Endothelial cell of umbilical vein (primary cell): Measurements from ENCODE around the gene ZBTB44. TPM values are rescaled to one million over a fixed set of nuclear protein-coding genes. Genes with fewer than 3 reads are reported as not detected.

ENCODE experiments used
- BruUV-seq: library from RNA; stranded (reverse); fragments of 400-500 nt; replicated peaks from 2 replicates; lab custom pipeline; 2021; lab: Mats Ljungman, UMichigan
- CTCF ChIA-PET: fragments of 300-600, 350-600 bp; sonication (Branson Sonifier 250); formaldehyde crosslinking; loops from one replicate; lab custom pipeline; 2021; ENCODE audit warnings: antibody characterized with exemption, inconsistent platforms; lab: Charles Lee
- POLR2A ChIA-PET: fragments of 300-600, 350-600 bp; sonication (Branson Sonifier 250); formaldehyde crosslinking; loops from one replicate; lab custom pipeline; 2021; ENCODE audit warnings: antibody characterized with exemption, inconsistent platforms; lab: Charles Lee
- DNase-seq: peaks from one replicate; pipeline ENCODE4 v3.0.0-alpha.2; 2011; ENCODE audit warnings: low read depth, low spot score
- FAIRE-seq: peaks from 2 replicates; lab custom pipeline; 2011; peaks lifted over from hg19 to GRCh38; lab: Jason Lieb, UNC
- H2AFZ ChIP-seq: 2 replicates; pipeline ENCODE4 v1.6.0; 2012; ENCODE audit warnings: low read depth, low read length, control low read depth, inconsistent platforms
- H3K27ac ChIP-seq: 2 replicates; pipeline ENCODE4 v1.5.1; 2011; ENCODE audit warnings: low read depth, mild to moderate bottlenecking, control low read depth, low read length, moderate library complexity; ENCODE audit not compliant: insufficient read depth
- H3K27me3 ChIP-seq, 2 experiments: 2 replicates each; pipeline versions ENCODE4 v1.6.0 to v1.6.1; 2011; ENCODE audit warnings: low read length in 2 of 2, mixed read lengths in 1 of 2; ENCODE audit not compliant: control insufficient read depth in 2 of 2, insufficient read depth in 2 of 2
- H3K36me3 ChIP-seq, 2 experiments: 2 replicates in 1 of 2; 3 replicates in 1 of 2; pipeline ENCODE4 v1.5.1; 2011; ENCODE audit warnings: low read length in 2 of 2, mild to moderate bottlenecking in 1 of 2, moderate library complexity in 1 of 2; ENCODE audit not compliant: control insufficient read depth in 2 of 2, insufficient read depth in 2 of 2; ENCODE audit errors: extremely low read depth in 1 of 2
- H3K4me1 ChIP-seq: 3 replicates; pipeline ENCODE4 v1.5.1; 2011; ENCODE audit warnings: mild to moderate bottlenecking, low read length; ENCODE audit not compliant: control insufficient read depth, insufficient read depth; ENCODE audit errors: extremely low read depth
- H3K4me2 ChIP-seq: 2 replicates; pipeline ENCODE4 v1.6.1; 2011; ENCODE audit warnings: low read length, control low read depth, mixed read lengths; ENCODE audit not compliant: insufficient read depth
- H3K4me3 ChIP-seq, 3 experiments: fragments of 200-600 bp in 1 of 3; sonication (generic), shearing (Covaris generic) in 1 of 3; replicated peaks in 1 of 3; 2 replicates each; pipeline ENCODE4 v1.5.1; 2011 to 2016; ENCODE audit warnings: control low read depth in 3 of 3, low read length in 3 of 3, mild to moderate bottlenecking in 2 of 3, inconsistent platforms in 1 of 3, low read depth in 1 of 3, moderate library complexity in 1 of 3; ENCODE audit not compliant: insufficient read depth in 1 of 3
- H3K79me2 ChIP-seq: 2 replicates; pipeline ENCODE4 v1.6.0; 2012; ENCODE audit warnings: low read length, inconsistent platforms; ENCODE audit not compliant: control insufficient read depth, insufficient read depth
- H3K9ac ChIP-seq: replicated peaks from 2 replicates; pipeline ENCODE3; 2011; ENCODE audit warnings: low read length, control low read depth; ENCODE audit not compliant: insufficient read depth; ENCODE audit errors: extremely low read depth
- H3K9me1 ChIP-seq: replicated peaks from 3 replicates; pipeline ENCODE4 v1.6.0; 2011; ENCODE audit warnings: mild to moderate bottlenecking, low read length; ENCODE audit not compliant: control insufficient read depth, insufficient read depth; ENCODE audit errors: extremely low read depth
- H3K9me3 ChIP-seq: replicated peaks from 2 replicates; pipeline ENCODE4 v1.5.1; 2012; ENCODE audit warnings: low read length, inconsistent platforms; ENCODE audit not compliant: control insufficient read depth, insufficient read depth
- H4K20me1 ChIP-seq: replicated peaks from 2 replicates; pipeline ENCODE3; 2011; ENCODE audit warnings: mild to moderate bottlenecking, low read length; ENCODE audit not compliant: control insufficient read depth, insufficient read depth; ENCODE audit errors: extremely low read depth
- CTCF ChIP-seq, 2 donors: IDR thresholded peaks; 1 replicate in 1 of 2; 2 replicates in 1 of 2; pipeline ENCODE4 v1.5.1; 2011; ENCODE audit warnings: low read length in 2 of 2, mild to moderate bottlenecking in 2 of 2, moderate library complexity in 2 of 2, control low read depth in 1 of 2, inconsistent platforms in 1 of 2, low read depth in 1 of 2; ENCODE audit not compliant: insufficient read depth in 1 of 2; ENCODE audit errors: extremely low read depth in 1 of 2
- EZH2 ChIP-seq: IDR thresholded peaks from 2 replicates; pipeline ENCODE4 v1.6.1; 2012; ENCODE audit warnings: borderline replicate concordance, low read depth, mild to moderate bottlenecking, moderate library complexity, low read length, inconsistent platforms; ENCODE audit not compliant: severe bottlenecking
- FOS ChIP-seq: IDR thresholded peaks from 2 replicates; pipeline ENCODE4 v1.6.1; 2011; ENCODE audit warnings: mild to moderate bottlenecking, low read length, moderate library complexity, borderline replicate concordance; ENCODE audit not compliant: insufficient read depth
- GATA2 ChIP-seq: IDR thresholded peaks from 2 replicates; pipeline ENCODE4 v1.7.0; 2011; ENCODE audit warnings: low read depth, mild to moderate bottlenecking, moderate library complexity, mixed read lengths, low read length; ENCODE audit not compliant: insufficient read length, insufficient read depth
- JUN ChIP-seq: IDR thresholded peaks from 2 replicates; pipeline ENCODE4 v1.6.1; 2011; ENCODE audit warnings: borderline replicate concordance, low read depth; ENCODE audit not compliant: insufficient read length, insufficient read depth
- MAX ChIP-seq: IDR thresholded peaks from 2 replicates; pipeline ENCODE4 v1.6.1; 2011; ENCODE audit not compliant: insufficient read depth, insufficient read length
- MYC ChIP-seq: IDR thresholded peaks from one replicate; pipeline ENCODE4 v1.6.1; 2011; ENCODE audit warnings: mild to moderate bottlenecking, low read depth, low read length
- POLR2A ChIP-seq: IDR thresholded peaks from 2 replicates; pipeline ENCODE4 v1.6.1; 2012; ENCODE audit warnings: low read depth, mild to moderate bottlenecking, control low read depth, low read length
- POLR2AphosphoS5 ChIP-seq: IDR thresholded peaks from 2 replicates; pipeline ENCODE4 v1.6.1; 2012; ENCODE audit warnings: low read depth, mild to moderate bottlenecking, control low read depth, low read length, moderate library complexity; ENCODE audit not compliant: insufficient read depth
- dilution Hi-C: fragments of 300-500 bp; cut with MboI; formaldehyde crosslinking; loops from one replicate; pipeline ENCODE4 v1.15.0; 2019; ENCODE audit warnings: low sequenced_read_pairs; ENCODE audit not compliant: extremely low pct_ligation_motif_present
- intact Hi-C: fragments of 100-400 bp; cut with micrococcal nuclease; formaldehyde crosslinking; loops from one replicate; pipeline ENCODE4 v1.10.0; 2022
- polyA plus RNA-seq, 4 experiments: library from polyadenylated mRNA; depleted of rRNA in 3 of 4; stranded (reverse) in 3 of 4; unstranded in 1 of 4; fragments of >200 nt; gene quantifications; 2 replicates each; pipeline versions ENCODE4 v1.2.1 to v1.2.3, GENCODE V29; 2011 to 2012; ENCODE audit warnings: missing spikeins in 1 of 4
- total RNA-seq: library from RNA; stranded (reverse); gene quantifications from 2 replicates; pipeline ENCODE4 v1.2.3, GENCODE V29; 2021

The ZBTB44 gene
- total and polyA plus RNA-seq, 2 donors (not counting 3 experiments of a cell fraction or from before 2014, with no cell fraction given) = 8.7 to 24.4 TPM

- Histone ChIP-seq H3K4me1 (no peaks in the 10 kb centered on the region), H3K4me2 (no peak overlapping the region), H3K9ac (no peak overlapping the region), H4K20me1 (no peaks in the 10 kb centered on the region), H3K27ac (no peak overlapping the region), H3K27me3 (no peaks in the 10 kb centered on the region), H3K36me3 (no peaks in the 10 kb centered on the region), H3K4me3 (no peak overlapping the region), H3K79me2 (no peaks in the 10 kb centered on the region), H3K9me1 (no peaks in the 10 kb centered on the region), H2AFZ (no peak overlapping the region), H3K9me3 (no peaks in the 10 kb centered on the region)
- no peak for DNase-seq
- CTCF ChIA-PET = no interaction called here
- no peak for FAIRE-seq
- intact Hi-C loops (no loop called here), dilution Hi-C loops (no loop called here)
- TF ChIP-seq JUN (no peak), FOS (no peak), POLR2AphosphoS5 (no peak), CTCF (IDR thresholded peaks at IDR 0.05; ENCODE audit: extremely low read depth in 1 of 2, insufficient read depth in 1 of 2, low read depth in 1 of 2, low read length in 2 of 2) (no peak), EZH2 (no peak), GATA2 (no peak), POLR2A (no peak), MYC (no peak), MAX (no peak)
- POLR2A ChIA-PET = no interaction called here
- no TSS peak for BruUV-seq
Observed at GRCh38 chr11:130188047-130188446, 126.7 kb downstream of the ZBTB44 start.
